ENCODE data around the gene OR1C1.
"Not testable (repeated sequence)": the region's sequence is repeated elsewhere in the genome, so short reads cannot be mapped to it uniquely, and the experiment has no call there.

The OR1C1 gene, protein sequence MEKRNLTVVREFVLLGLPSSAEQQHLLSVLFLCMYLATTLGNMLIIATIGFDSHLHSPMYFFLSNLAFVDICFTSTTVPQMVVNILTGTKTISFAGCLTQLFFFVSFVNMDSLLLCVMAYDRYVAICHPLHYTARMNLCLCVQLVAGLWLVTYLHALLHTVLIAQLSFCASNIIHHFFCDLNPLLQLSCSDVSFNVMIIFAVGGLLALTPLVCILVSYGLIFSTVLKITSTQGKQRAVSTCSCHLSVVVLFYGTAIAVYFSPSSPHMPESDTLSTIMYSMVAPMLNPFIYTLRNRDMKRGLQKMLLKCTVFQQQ

DNA sequence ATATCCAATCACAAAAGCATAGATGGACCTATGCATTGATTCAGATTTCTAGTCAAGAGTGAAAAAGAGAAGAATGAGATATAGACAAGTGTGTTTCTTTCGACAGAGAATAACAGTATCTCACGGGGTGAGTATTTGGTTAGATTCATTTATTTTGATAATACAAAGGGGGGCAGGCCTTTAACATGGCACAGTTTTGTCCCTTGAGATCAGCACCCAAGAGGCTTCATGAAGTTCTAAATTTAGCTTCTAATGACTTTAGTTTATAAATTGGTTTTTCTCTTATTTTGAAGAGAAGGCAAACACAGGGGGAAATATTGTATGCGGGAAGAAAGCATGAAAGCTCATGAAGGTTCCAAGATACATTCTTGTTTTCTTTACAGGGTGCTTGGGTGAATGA is at the start of gene OR1C1:
Gene OR1C1, minus strand, starts transcription at position 101 of the 400 bp plus-strand sequence. CDS start 2,150 bp downstream, outside the sequence.
- TF ChIP-seq ZNF565 (CRISPR knock-in tag; conservative IDR thresholded peaks at IDR 0.05; ENCODE audit: low read depth) = no peak
- no peak for TF ChIP-seq OSR1 (CRISPR knock-in tag; IDR thresholded peaks at IDR 0.05)
- TF ChIP-seq, protein P1, sequence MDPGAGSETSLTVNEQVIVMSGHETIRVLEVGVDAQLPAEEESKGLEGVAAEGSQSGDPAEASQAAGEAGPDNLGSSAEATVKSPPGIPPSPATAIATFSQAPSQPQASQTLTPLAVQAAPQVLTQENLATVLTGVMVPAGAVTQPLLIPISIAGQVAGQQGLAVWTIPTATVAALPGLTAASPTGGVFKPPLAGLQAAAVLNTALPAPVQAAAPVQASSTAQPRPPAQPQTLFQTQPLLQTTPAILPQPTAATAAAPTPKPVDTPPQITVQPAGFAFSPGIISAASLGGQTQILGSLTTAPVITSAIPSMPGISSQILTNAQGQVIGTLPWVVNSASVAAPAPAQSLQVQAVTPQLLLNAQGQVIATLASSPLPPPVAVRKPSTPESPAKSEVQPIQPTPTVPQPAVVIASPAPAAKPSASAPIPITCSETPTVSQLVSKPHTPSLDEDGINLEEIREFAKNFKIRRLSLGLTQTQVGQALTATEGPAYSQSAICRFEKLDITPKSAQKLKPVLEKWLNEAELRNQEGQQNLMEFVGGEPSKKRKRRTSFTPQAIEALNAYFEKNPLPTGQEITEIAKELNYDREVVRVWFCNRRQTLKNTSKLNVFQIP (CRISPR knock-in tag; IDR thresholded peaks at IDR 0.05; ENCODE audit: borderline replicate concordance, low read depth) = no peak
- TF ChIP-seq ZFP3 (CRISPR knock-in tag; IDR thresholded peaks at IDR 0.05) = no peak
- no peak for TF ChIP-seq CSDC2 (CRISPR knock-in tag; IDR thresholded peaks at IDR 0.05)
- TF ChIP-seq ZNF70 (CRISPR knock-in tag; IDR thresholded peaks at IDR 0.05) = no peak
- ATAC-seq = no peak

DNA sequence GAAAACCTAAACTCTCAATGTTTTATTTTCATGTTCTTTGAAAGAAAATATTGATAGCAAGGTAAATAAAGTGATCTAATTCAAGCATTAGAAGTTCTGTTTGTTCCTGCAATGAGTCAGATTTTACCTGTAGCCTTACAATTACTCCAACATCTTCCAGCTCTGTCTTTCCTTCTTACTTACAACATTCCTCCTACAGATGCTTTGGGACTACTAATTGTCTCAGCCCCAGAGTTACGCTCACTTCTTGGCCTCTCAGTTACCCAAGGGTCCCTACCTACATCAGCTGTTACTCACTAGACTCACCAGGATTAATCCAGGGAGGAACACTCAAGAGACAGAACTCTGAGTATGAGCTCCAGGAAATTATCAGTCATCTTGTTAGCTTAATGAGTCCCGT is 37.2 kb upstream of the OR1C1 start:
- ATAC-seq = no peak
- no peak for TF ChIP-seq GLIS3 (CRISPR knock-in tag; IDR thresholded peaks at IDR 0.05)
- no peak for TF ChIP-seq CSDC2 (CRISPR knock-in tag; IDR thresholded peaks at IDR 0.05)
- TF ChIP-seq TOX (CRISPR knock-in tag; IDR thresholded peaks at IDR 0.05; ENCODE audit: borderline replicate concordance) = no peak
- no peak for TF ChIP-seq PPARA (CRISPR knock-in tag; IDR thresholded peaks at IDR 0.05; ENCODE audit: borderline replicate concordance)
- TF ChIP-seq ZNF565 (CRISPR knock-in tag; conservative IDR thresholded peaks at IDR 0.05; ENCODE audit: low read depth) = no peak
- no peak for TF ChIP-seq ZNF70 (CRISPR knock-in tag; IDR thresholded peaks at IDR 0.05)
- TF ChIP-seq BACH2 (CRISPR knock-in tag; IDR thresholded peaks at IDR 0.05; ENCODE audit: borderline replicate concordance) = no peak
- TF ChIP-seq, protein P1 (CRISPR knock-in tag; IDR thresholded peaks at IDR 0.05; ENCODE audit: borderline replicate concordance, low read depth) = no peak
- TF ChIP-seq, protein P2, sequence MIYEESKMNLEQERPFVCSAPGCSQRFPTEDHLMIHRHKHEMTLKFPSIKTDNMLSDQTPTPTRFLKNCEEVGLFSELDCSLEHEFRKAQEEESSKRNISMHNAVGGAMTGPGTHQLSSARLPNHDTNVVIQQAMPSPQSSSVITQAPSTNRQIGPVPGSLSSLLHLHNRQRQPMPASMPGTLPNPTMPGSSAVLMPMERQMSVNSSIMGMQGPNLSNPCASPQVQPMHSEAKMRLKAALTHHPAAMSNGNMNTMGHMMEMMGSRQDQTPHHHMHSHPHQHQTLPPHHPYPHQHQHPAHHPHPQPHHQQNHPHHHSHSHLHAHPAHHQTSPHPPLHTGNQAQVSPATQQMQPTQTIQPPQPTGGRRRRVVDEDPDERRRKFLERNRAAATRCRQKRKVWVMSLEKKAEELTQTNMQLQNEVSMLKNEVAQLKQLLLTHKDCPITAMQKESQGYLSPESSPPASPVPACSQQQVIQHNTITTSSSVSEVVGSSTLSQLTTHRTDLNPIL (CRISPR knock-in tag; IDR thresholded peaks at IDR 0.05; ENCODE audit: low read depth) = no peak

DNA sequence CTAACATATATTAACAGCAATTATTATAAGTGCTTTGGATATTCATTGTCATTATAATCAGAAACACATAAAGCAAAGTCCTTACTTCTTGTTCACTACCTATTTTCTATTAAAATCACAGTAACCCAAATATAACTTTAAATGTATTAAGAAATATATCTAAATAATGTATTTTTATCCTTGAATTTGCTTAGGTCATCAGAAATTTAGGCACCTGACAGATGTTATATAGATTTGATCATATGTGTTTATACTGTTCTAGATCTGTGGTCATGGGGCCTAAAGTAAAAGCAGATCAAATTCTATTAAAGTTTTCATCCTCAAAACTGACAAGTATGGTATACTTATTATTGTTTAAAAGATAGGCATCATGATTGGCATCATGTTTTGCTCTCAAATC is 9.2 kb upstream of the OR1C1 start:
- no peak for ATAC-seq
- TF ChIP-seq, protein P3, sequence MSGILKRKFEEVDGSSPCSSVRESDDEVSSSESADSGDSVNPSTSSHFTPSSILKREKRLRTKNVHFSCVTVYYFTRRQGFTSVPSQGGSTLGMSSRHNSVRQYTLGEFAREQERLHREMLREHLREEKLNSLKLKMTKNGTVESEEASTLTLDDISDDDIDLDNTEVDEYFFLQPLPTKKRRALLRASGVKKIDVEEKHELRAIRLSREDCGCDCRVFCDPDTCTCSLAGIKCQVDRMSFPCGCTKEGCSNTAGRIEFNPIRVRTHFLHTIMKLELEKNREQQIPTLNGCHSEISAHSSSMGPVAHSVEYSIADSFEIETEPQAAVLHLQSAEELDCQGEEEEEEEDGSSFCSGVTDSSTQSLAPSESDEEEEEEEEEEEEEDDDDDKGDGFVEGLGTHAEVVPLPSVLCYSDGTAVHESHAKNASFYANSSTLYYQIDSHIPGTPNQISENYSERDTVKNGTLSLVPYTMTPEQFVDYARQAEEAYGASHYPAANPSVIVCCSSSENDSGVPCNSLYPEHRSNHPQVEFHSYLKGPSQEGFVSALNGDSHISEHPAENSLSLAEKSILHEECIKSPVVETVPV (CRISPR knock-in tag; IDR thresholded peaks at IDR 0.05) = no peak
- TF ChIP-seq ZFP30 (CRISPR knock-in tag; IDR thresholded peaks at IDR 0.05) = no peak
- no peak for TF ChIP-seq GLIS3 (CRISPR knock-in tag; IDR thresholded peaks at IDR 0.05)
- TF ChIP-seq CSDC2 (CRISPR knock-in tag; IDR thresholded peaks at IDR 0.05) = no peak
- TF ChIP-seq, protein P2 (CRISPR knock-in tag; IDR thresholded peaks at IDR 0.05; ENCODE audit: low read depth) = no peak
- TF ChIP-seq ARNTL (CRISPR knock-in tag; IDR thresholded peaks at IDR 0.05; ENCODE audit: borderline replicate concordance, low read depth) = no peak
- no peak for TF ChIP-seq ZFP3 (CRISPR knock-in tag; IDR thresholded peaks at IDR 0.05)
- no peak for TF ChIP-seq TCF4 (CRISPR knock-in tag; IDR thresholded peaks at IDR 0.05; ENCODE audit: borderline replicate concordance)

DNA sequence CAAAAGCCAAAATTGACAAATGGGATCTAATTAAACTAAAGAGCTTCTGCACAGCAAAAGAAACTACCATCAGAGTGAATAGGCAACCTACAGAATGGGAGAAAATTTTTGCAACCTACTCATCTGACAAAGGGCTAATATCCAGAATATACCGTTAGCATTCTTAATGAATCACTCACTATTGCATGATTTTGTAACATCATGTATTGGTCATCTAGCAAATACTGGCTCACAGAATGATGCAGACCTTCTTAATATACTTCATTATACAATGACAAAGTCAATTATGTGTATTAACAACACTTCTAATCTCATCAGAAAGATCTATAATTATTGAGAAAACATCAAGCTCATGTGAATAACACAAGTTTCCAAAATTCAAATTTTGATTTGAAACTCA is 6.0 kb downstream of the OR1C1 start:
- ATAC-seq = not testable (repeated sequence)

DNA sequence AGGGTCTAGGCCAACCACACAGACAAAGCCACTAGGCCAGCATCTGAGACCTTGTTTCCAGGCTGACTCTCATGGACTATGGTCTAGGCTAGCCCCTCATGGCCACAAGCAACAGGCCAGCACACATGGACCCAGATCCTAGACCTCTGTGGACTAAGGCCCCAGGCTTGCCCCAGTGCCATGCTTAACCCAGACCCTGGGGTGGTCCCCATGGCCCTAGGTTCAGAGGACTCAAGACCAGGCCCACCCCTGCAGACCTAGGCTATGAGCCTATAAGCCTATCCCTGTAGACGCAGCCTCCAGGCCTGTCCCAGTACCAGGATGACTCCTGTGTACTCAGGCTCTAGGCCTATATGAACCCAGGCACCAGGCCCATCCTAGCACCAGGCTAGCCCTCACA is 10.5 kb downstream of the OR1C1 start:
- ATAC-seq = no peak
- TF ChIP-seq OSR1 (CRISPR knock-in tag; IDR thresholded peaks at IDR 0.05) = no peak
- TF ChIP-seq, protein P4, sequence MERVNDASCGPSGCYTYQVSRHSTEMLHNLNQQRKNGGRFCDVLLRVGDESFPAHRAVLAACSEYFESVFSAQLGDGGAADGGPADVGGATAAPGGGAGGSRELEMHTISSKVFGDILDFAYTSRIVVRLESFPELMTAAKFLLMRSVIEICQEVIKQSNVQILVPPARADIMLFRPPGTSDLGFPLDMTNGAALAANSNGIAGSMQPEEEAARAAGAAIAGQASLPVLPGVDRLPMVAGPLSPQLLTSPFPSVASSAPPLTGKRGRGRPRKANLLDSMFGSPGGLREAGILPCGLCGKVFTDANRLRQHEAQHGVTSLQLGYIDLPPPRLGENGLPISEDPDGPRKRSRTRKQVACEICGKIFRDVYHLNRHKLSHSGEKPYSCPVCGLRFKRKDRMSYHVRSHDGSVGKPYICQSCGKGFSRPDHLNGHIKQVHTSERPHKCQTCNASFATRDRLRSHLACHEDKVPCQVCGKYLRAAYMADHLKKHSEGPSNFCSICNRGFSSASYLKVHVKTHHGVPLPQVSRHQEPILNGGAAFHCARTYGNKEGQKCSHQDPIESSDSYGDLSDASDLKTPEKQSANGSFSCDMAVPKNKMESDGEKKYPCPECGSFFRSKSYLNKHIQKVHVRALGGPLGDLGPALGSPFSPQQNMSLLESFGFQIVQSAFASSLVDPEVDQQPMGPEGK (CRISPR knock-in tag; IDR thresholded peaks at IDR 0.05; ENCODE audit: borderline replicate concordance) = no peak
- TF ChIP-seq ZFP3 (CRISPR knock-in tag; IDR thresholded peaks at IDR 0.05) = no peak
- TF ChIP-seq SNAI2 (CRISPR knock-in tag; IDR thresholded peaks at IDR 0.05) = no peak
- no peak for TF ChIP-seq ZNF70 (CRISPR knock-in tag; IDR thresholded peaks at IDR 0.05)
